Stomach (tissue), 4 donors: ENCODE data around the gene PRPS1.

Experiments used
- POLR2A ChIP-seq, 4 donors: fragments of 450-650 bp; IDR thresholded peaks; one replicate each; pipeline ENCODE4 v1.6.1; 2016; ENCODE audit warnings: antibody characterized with exemption in 4 of 4, control low read depth in 2 of 4, mild to moderate bottlenecking in 1 of 4, moderate library complexity in 1 of 4
- TF ChIP-seq, protein P1 (sequence below), 7 experiments: fragments of 450-650 bp in 4 of 7; fragments of 200-600 bp in 3 of 7; sonication (generic) in 3 of 7; IDR thresholded peaks; one replicate each; pipeline ENCODE4 v1.5.1; 2016 to 2019; ENCODE audit warnings: antibody characterized with exemption in 7 of 7, control low read depth in 2 of 7, mild to moderate bottlenecking in 1 of 7

DNA sequence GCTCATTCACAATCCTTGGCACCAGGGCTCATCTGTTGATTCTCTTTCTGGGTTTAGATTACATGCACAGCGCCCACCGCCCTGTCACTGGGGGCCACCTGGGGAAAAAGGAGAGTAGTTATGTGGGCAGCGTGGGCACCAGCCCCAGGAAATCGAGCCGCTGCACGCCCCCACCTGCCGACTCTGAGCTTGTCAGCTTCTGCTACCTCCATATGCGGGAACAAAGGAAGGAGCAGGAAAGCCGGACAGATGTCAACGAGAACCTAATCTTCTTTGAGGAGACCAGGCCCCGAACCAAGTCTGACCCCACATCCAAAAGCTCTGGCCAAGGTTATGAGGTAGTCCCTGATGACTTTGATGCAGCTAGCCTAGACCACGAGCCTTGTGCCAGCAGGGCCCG, 31.0 kb upstream of the PRPS1 start:
- no peak for TF ChIP-seq POLR2A (IDR thresholded peaks at IDR 0.05)
- TF ChIP-seq, protein P1, sequence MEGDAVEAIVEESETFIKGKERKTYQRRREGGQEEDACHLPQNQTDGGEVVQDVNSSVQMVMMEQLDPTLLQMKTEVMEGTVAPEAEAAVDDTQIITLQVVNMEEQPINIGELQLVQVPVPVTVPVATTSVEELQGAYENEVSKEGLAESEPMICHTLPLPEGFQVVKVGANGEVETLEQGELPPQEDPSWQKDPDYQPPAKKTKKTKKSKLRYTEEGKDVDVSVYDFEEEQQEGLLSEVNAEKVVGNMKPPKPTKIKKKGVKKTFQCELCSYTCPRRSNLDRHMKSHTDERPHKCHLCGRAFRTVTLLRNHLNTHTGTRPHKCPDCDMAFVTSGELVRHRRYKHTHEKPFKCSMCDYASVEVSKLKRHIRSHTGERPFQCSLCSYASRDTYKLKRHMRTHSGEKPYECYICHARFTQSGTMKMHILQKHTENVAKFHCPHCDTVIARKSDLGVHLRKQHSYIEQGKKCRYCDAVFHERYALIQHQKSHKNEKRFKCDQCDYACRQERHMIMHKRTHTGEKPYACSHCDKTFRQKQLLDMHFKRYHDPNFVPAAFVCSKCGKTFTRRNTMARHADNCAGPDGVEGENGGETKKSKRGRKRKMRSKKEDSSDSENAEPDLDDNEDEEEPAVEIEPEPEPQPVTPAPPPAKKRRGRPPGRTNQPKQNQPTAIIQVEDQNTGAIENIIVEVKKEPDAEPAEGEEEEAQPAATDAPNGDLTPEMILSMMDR (IDR thresholded peaks at IDR 0.05): no peak
